ENCODE results near the gene PALM.

The PALM gene

GRCh38 chr19:662207-662961, 46.4 kb upstream of the PALM start:
- Histone ChIP-seq H3K4me3 (ENCODE audit: low read depth, low read length, poor library complexity, severe bottlenecking) (peak overlapping the region; percentile 98), H3K9me2 (ENCODE audit: low read depth, low read length) (no peaks in the 10 kb centered on the region), H3K4me1 (ENCODE audit: insufficient read depth, low read length, severe bottlenecking) (peaks cover 59% of the 10 kb centered on the region), H4K20me1 (ENCODE audit: insufficient read depth, low read length) (no peaks in the 10 kb centered on the region), H3K4me2 (ENCODE audit: low read length) (peak overlapping the region; percentile 90), H3K27ac (ENCODE audit: low read depth, low read length, poor library complexity, severe bottlenecking) (peak overlapping the region; percentile 83), H3K9ac (ENCODE audit: low read length) (peak overlapping the region; percentile 95), H3K9me3 (ENCODE audit: low read length) (no peaks in the 10 kb centered on the region), H3K79me2 (ENCODE audit: insufficient read depth, low read length) (peaks cover 54% of the 10 kb centered on the region), H3K27me3 (ENCODE audit: insufficient read depth, low read length) (no peaks in the 10 kb centered on the region; the same call in 1 of the 2 replicates), H3F3A (ENCODE audit: insufficient read depth, low read length) (no peaks in the 10 kb centered on the region), H3K36me3 (ENCODE audit: insufficient read depth, low read length) (peaks cover 9% of the 10 kb centered on the region; the same call in 1 of the 2 replicates), H2AFZ (ENCODE audit: low read length) (no peak overlapping the region)
- TF ChIP-seq CTCF (IDR thresholded peaks at IDR 0.05; ENCODE audit: low read length) (no peak), EZH2 (IDR thresholded peaks at IDR 0.05; ENCODE audit: borderline replicate concordance, low read length) (no peak)

GRCh38 chr19:662962-663681, 45.6 kb upstream of the PALM start, which contains the start of gene RNF126:
Gene RNF126, minus strand, starts transcription at chr19:663214. Its CDS starts 93 bp downstream, at chr19:663121.
- peak within 1 kb of the TSS; percentile 98 for H3K4me3 ChIP-seq (ENCODE audit: low read depth, low read length, poor library complexity, severe bottlenecking)
- no peaks in the 10 kb centered on the region for H3K9me3 ChIP-seq (ENCODE audit: low read length)
- no peaks in the 10 kb centered on the region for H3K9me2 ChIP-seq (ENCODE audit: low read depth, low read length)
- TF ChIP-seq EZH2 (IDR thresholded peaks at IDR 0.05; ENCODE audit: borderline replicate concordance, low read length), result no peak
- no peak for TF ChIP-seq CTCF (IDR thresholded peaks at IDR 0.05; ENCODE audit: low read length)
- peak within 1 kb of the TSS; percentile 83 for H3K27ac ChIP-seq (ENCODE audit: low read depth, low read length, poor library complexity, severe bottlenecking)
- no peaks in the 10 kb centered on the region for H4K20me1 ChIP-seq (ENCODE audit: insufficient read depth, low read length)
- H3F3A ChIP-seq (ENCODE audit: insufficient read depth, low read length), result no peaks in the 10 kb centered on the region
- peaks cover 55% of the 10 kb centered on the region for H3K4me1 ChIP-seq (ENCODE audit: insufficient read depth, low read length, severe bottlenecking)
- no peaks in the 10 kb centered on the region; the same call in 1 of the 2 replicates for H3K27me3 ChIP-seq (ENCODE audit: insufficient read depth, low read length)
- peak within 1 kb of the TSS; percentile 95 for H3K9ac ChIP-seq (ENCODE audit: low read length)
- H2AFZ ChIP-seq (ENCODE audit: low read length), result peak within 1 kb of the TSS; percentile 14; the same call in 1 of the 2 replicates
- H3K79me2 ChIP-seq (ENCODE audit: insufficient read depth, low read length), result peaks cover 46% of the 10 kb centered on the region
- peak within 1 kb of the TSS; percentile 93 for H3K4me2 ChIP-seq (ENCODE audit: low read length)
- H3K36me3 ChIP-seq (ENCODE audit: insufficient read depth, low read length), result peaks cover 4% of the 10 kb centered on the region; the same call in 1 of the 2 replicates

- no peaks in the 10 kb centered on the region for H3F3A ChIP-seq (ENCODE audit: insufficient read depth, low read length)
- no peaks in the 10 kb centered on the region; the same call in 1 of the 2 replicates for H3K27me3 ChIP-seq (ENCODE audit: insufficient read depth, low read length)
- H3K4me2 ChIP-seq (ENCODE audit: low read length), result peak overlapping the region; percentile 93
- peak overlapping the region; percentile 88 for H3K9ac ChIP-seq (ENCODE audit: low read length)
- peaks cover 49% of the 10 kb centered on the region for H3K4me1 ChIP-seq (ENCODE audit: insufficient read depth, low read length, severe bottlenecking)
- TF ChIP-seq EZH2 (IDR thresholded peaks at IDR 0.05; ENCODE audit: borderline replicate concordance, low read length), result no peak
- TF ChIP-seq CTCF (IDR thresholded peaks at IDR 0.05; ENCODE audit: low read length), result no peak
- H3K79me2 ChIP-seq (ENCODE audit: insufficient read depth, low read length), result peaks cover 41% of the 10 kb centered on the region
- no peaks in the 10 kb centered on the region for H3K9me2 ChIP-seq (ENCODE audit: low read depth, low read length)
- peak overlapping the region; percentile 52 for H3K27ac ChIP-seq (ENCODE audit: low read depth, low read length, poor library complexity, severe bottlenecking)
- no peaks in the 10 kb centered on the region for H4K20me1 ChIP-seq (ENCODE audit: insufficient read depth, low read length)
- H3K9me3 ChIP-seq (ENCODE audit: low read length), result no peaks in the 10 kb centered on the region
- peak overlapping the region; percentile 14; the same call in 1 of the 2 replicates for H2AFZ ChIP-seq (ENCODE audit: low read length)
- no peaks in the 10 kb centered on the region; the same call in 1 of the 2 replicates for H3K36me3 ChIP-seq (ENCODE audit: insufficient read depth, low read length)
- peak overlapping the region; percentile 71 for H3K4me3 ChIP-seq (ENCODE audit: low read depth, low read length, poor library complexity, severe bottlenecking)
These were observed 45.0 kb upstream of the PALM start for GRCh38 chr19:663682-664117.

All from OCI-LY1 (cell line).